TTC549 (cell line): ENCODE data around the gene AMY1A.
"Not testable (repeated sequence)": the region's sequence is repeated elsewhere in the genome, so short reads cannot be mapped to it uniquely, and the experiment has no call there.

Experiments
- FAIRE-seq: peaks from 2 replicates; lab custom pipeline; 2012; peaks lifted over from hg19 to GRCh38; lab: Jason Lieb, UNC

AMY1A gene

DNA sequence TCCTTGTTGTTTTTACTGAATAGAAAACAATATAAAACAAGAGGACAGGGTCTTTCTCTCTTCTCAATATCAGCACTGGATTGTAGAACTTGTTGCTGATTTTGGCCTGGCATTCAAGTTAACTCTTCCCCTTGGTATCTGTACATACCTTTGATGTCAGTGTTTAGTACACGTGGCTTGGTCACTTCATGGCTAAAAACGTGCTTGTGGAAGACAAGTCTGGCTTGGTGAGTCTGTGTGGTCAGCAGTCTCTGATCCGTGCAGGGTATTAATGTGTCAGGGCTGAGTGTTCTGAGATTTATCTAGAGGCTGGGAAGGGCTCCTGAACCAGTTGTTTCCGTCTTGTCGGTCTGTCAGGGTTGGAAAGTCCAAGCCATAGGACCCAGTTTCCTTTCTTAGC is at the start of gene AMY1A:
Gene AMY1A (plus strand): TSS at position 301 of the 400 bp plus-strand sequence. CDS start 571 bp downstream, outside the sequence.
- not testable (repeated sequence) for FAIRE-seq

DNA sequence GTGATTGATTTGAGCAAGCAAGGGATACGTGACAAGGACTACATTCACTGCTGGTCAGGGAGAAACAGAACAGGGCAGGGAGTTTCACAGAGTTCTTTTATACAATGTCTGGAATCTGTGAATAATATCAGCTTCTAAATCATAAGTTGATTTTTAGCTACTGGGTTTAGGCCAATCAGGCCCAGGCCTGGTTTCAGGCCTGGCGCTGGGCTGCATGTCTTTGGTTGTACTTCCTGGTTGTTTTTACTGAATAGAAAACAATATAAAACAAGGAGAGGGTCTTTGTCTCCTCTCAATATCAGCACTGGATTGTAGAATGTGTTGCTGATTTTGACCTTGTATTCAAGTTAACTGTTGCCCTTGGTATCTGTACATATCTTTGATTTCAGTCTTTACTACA is 39.2 kb upstream of the AMY1A start:
- FAIRE-seq: no peak

DNA sequence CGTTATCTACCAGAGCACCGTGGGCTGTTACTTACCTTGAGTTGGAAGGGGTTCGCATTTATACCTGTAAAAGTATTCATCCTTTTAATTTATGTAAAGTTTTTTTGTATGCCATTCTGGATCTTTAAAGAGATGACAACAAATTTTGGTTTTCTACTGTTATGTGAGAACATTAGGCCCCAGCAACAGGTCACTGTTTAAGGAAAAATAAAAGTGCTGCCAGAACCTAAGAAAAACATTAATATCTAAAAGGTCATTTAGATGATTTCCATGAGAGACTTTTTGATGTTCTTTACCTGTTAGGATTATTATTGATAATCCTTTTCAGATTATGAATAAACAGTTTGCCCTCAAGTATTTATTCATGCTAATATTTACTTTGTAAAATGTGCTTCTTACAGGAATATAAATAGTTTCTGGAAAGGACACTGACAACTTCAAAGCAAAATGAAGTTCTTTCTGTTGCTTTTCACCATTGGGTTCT is 38.5 kb upstream of the AMY1A start, which contains the start of gene AMY2A:
Gene AMY2A (plus strand): TSS at position 434 of the 484 bp plus-strand sequence. CDS start 14 bp downstream, at position 448.
- not testable (repeated sequence) for FAIRE-seq

DNA sequence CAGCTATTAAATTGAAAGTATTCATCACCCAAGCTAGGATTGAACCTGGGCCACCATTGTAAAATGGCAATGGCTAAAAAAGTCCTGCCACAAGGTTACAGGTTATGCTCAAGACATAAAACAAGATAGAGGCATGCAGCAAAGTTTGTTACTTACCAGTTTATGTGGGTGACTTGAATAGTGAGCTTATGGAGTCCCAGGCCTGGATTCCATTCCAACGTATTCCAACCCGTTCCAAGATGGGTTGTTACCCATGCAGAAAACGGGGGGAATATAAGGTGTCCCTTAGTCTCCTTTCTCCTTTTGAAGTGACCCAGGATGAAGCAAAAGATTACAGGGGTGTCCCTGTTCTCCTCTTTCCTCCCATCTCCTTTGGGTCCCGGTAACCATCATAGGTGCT is 28.1 kb upstream of the AMY1A start:
- not testable (repeated sequence) for FAIRE-seq

DNA sequence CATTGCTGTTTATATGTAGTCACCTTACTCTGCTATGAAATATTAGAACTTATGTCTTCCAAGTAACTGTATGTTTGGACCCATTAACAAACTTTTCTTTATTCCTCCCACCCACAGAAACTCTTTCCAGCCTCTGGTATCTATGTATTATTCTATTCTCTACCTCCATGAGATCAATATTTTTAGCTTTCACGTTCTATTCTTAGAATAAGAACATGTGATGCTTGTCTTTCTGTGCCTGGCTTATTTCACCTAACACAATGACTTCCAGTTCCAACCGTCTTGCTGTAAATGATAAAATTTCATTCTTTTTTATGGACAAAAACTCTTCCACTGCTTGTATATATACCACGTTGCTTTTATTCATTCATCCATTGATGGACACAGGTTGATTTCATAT is 14.4 kb upstream of the AMY1A start:
- FAIRE-seq: not testable (repeated sequence)

DNA sequence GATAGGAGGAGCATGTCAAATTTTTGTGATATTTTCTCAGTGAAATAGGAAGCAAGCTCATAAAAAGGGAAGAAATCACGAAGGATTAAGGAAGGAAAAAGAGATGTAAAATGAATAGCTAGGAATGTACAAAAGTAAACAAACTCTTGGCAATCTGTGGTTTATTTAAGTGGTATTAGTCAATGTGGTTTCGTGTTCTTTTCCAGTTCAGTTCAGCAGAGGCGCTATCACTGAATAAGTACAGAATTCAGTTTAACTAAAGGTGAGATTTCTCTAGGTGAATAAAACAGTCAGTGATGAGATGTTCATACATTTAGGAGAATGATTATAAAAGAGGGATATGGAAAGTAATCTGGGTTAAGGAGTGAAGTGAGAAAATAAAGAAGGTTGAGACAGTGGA is 11.7 kb upstream of the AMY1A start:
- not testable (repeated sequence) for FAIRE-seq

DNA sequence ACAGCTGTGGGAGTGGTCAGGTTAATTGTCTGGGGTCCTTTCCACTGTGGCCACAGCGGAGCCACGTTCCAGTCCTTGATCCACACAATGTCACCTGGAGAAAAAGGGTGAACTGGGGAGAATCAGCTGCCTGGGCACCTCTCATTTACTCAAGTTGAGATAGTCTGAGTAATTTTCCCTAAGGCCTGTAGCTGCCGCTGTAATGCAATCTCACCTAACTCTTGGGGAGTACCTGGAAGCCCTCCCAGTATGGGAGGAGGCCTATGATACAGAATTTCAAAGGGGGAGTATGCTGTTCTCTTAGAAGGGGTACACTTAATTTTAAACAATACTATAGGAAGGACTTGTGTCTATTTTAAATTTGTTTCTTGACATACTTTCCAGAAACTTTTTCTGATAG is 5.3 kb upstream of the AMY1A start:
- FAIRE-seq: not testable (repeated sequence)

DNA sequence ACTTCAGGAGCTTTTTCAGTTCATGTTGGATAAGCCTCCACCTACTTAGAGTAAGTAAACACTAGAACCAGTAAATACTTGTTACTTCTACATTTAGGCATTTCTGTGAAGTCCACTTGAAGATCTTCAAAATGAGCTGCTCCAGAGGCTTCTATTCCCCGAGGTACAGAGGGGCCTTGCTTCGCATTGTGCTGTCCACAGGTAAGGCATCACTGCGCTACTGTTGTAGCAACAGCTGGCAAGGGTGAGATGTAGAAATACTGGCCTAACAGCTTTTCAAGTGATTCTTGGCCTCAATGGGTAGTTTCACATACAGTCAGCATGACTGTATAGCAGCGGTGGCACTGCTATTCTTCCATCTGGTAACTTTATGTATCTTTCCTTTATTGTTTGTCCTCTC is 4.7 kb upstream of the AMY1A start:
- FAIRE-seq: not testable (repeated sequence)

DNA sequence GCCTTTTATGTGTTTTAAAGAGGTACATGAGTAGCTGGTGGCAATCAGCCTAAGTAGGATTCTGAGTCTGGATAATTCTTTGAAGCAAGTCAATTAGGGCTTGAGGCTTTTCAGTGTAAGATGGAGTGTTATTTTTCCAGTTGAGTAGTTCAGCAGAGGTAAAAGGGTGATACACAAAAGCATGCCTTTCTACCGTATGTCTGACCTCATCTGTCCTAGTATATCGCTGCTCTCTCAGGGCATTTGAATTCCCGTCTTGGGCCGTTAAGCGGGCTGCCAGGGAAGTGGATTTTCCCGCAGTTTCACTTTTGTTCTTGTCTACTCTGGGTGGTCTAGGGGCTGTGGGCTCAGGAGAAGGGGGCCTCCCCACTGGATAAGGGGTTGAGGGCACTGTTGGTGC is 1.4 kb upstream of the AMY1A start:
- FAIRE-seq: not testable (repeated sequence)

DNA sequence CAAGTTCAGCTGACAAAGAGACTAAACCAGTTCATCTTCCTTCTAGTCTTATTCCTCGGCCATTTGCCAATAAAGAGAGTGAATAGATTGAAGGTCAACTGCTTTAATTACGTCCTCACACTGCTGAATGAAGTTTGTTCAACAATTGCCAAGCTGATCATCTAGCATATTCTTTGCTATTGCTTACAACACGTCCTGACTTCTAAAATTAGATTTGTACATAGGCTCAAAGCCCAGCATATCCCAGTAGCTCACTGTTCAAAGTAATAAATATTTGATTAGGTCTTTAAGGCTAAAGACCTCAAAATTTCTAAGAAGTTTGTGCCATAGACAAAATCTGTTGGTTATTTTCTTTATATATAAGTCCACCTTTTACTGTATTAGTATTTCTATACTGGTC is 20.8 kb downstream of the AMY1A start:
- not testable (repeated sequence) for FAIRE-seq

DNA sequence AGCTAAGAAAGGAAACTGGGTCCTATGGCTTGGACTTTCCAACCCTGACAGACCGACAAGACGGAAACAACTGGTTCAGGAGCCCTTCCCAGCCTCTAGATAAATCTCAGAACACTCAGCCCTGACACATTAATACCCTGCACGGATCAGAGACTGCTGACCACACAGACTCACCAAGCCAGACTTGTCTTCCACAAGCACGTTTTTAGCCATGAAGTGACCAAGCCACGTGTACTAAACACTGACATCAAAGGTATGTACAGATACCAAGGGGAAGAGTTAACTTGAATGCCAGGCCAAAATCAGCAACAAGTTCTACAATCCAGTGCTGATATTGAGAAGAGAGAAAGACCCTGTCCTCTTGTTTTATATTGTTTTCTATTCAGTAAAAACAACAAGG is 40.5 kb downstream of the AMY1A start, which contains the start of gene AMY1B:
Gene AMY1B (minus strand): TSS at position 101 of the 400 bp plus-strand sequence. CDS start 571 bp downstream, outside the sequence.
- FAIRE-seq: not testable (repeated sequence)

DNA sequence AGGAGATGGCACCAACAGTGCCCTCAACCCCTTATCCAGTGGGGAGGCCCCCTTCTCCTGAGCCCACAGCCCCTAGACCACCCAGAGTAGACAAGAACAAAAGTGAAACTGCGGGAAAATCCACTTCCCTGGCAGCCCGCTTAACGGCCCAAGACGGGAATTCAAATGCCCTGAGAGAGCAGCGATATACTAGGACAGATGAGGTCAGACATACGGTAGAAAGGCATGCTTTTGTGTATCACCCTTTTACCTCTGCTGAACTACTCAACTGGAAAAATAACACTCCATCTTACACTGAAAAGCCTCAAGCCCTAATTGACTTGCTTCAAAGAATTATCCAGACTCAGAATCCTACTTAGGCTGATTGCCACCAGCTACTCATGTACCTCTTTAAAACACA is 41.9 kb downstream of the AMY1A start:
- not testable (repeated sequence) for FAIRE-seq

DNA sequence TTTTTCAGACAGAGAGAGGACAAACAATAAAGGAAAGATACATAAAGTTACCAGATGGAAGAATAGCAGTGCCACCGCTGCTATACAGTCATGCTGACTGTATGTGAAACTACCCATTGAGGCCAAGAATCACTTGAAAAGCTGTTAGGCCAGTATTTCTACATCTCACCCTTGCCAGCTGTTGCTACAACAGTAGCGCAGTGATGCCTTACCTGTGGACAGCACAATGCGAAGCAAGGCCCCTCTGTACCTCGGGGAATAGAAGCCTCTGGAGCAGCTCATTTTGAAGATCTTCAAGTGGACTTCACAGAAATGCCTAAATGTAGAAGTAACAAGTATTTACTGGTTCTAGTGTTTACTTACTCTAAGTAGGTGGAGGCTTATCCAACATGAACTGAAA is 45.1 kb downstream of the AMY1A start:
- FAIRE-seq: not testable (repeated sequence)

DNA sequence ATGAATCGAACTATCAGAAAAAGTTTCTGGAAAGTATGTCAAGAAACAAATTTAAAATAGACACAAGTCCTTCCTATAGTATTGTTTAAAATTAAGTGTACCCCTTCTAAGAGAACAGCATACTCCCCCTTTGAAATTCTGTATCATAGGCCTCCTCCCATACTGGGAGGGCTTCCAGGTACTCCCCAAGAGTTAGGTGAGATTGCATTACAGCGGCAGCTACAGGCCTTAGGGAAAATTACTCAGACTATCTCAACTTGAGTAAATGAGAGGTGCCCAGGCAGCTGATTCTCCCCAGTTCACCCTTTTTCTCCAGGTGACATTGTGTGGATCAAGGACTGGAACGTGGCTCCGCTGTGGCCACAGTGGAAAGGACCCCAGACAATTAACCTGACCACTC is 45.7 kb downstream of the AMY1A start:
- FAIRE-seq: not testable (repeated sequence)

DNA sequence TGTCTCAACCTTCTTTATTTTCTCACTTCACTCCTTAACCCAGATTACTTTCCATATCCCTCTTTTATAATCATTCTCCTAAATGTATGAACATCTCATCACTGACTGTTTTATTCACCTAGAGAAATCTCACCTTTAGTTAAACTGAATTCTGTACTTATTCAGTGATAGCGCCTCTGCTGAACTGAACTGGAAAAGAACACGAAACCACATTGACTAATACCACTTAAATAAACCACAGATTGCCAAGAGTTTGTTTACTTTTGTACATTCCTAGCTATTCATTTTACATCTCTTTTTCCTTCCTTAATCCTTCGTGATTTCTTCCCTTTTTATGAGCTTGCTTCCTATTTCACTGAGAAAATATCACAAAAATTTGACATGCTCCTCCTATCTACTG is 52.1 kb downstream of the AMY1A start:
- FAIRE-seq: not testable (repeated sequence)

DNA sequence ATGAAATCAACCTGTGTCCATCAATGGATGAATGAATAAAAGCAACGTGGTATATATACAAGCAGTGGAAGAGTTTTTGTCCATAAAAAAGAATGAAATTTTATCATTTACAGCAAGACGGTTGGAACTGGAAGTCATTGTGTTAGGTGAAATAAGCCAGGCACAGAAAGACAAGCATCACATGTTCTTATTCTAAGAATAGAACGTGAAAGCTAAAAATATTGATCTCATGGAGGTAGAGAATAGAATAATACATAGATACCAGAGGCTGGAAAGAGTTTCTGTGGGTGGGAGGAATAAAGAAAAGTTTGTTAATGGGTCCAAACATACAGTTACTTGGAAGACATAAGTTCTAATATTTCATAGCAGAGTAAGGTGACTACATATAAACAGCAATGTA is 54.8 kb downstream of the AMY1A start:
- not testable (repeated sequence) for FAIRE-seq
